OCI-M1 (cell line): Measurements from ENCODE around the gene MIEF1.

Experiments used
- DNase-seq: peaks from one replicate; lab custom pipeline; 2025; lab: John Stamatoyannopoulos, UW

The MIEF1 gene

DNA sequence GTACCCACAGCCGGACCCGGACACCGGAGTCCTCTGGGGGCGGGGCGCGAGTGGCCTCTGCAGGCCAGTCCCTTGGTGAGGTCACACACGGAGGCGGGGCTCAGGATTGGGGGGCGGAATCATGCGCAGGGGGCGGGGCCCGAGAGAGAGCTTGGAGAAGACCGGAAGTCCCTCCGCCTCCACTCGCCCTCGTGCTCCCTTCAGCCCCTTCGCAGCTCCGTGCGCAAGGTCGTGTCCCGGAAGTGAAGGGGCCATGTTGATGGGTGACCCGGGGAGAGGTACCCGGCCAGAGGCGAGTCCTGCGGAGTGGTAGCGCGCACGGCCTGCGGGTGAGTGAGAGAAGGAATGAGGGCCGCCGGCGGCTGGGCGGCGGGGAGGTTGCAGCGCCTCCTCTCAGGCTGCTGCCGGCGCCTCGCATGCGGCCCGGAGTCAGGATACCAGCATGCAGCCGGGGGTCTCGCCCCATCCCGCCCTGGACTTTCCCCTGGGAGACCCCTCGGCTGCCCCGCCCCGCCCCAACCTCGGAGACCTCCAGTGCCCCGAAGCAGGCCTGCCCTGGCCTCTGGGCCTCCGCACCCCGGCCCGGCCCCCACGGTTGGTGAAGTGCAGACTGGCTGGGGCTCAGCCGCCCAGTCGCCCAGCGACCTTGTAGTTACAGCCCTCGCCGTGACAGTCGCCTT is at the start of gene MIEF1:
MIEF1 (plus strand) TSS at position 182 of the 680 bp plus-strand sequence. CDS start 9,005 bp downstream, outside the sequence.
- DNase-seq: peak; percentile 98

DNA sequence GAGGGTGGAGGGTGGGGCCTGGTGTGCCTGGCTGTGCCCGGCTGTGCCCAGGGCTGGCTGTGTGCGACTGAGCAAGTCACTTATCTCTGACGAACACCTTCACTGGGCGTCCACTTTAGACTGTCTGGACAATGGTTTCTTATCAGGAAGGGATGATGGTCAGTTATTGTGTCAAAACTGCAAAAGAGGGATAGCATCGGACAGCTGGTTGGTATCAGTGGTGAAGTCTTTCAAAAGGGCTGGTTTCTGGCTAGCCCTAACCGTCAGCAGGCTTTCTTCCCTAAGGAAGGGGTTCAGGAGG is 49.4 kb upstream of the MIEF1 start:
- peak; percentile 91 for DNase-seq

DNA sequence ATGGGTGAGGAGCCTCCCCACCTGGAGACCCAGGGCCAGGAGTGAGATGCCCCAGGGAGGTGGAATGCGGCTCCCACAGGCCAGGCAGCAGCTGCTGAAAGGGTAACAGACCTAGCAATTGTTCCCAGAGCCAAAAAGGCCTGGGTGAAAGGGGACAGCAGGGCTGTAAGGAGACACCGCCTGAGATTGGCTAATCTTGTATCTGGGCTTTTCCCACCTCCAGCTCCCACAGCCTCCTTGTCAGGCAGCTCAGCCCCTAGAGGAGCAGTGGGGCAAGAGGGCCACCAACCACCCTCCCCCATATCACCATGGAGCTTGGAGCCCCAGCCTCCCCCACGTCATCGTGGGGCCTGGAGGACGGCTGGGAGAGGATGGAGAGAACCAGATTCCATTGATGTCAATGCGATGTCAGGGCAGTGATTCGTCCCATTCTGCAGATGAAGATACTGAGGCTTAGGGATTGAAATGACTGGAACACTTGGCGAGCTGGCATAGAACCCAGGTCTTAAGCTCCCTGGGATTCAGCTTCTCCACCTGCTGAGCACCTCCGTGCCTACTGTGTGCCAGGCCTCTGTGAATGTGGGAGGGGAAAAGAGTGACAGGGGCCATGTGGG is 48.2 kb upstream of the MIEF1 start:
- DNase-seq: peak; percentile 75

DNA sequence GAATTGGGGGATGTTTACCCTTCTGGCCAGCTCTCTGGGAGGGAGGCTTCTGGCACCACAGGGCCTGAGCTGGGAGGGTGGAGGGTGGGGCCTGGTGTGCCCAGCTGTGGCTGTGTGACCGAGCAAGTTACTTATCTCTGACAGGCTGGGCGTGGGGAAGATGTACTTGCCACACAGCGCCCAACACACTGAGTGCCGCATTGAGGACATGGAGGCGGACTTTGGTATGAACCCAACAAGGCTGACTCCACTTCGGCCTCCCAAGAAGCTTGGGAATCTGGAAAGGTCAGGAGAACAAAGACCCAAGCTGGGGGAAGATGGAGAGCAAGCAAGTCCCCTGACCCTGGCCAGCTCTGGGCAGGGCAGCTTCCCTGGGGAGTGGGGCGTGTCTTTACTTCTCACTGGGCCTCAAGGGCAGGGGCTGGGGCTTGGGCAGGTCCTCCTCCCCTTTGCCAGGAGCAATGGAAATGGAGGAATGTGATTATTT is 47.7 kb upstream of the MIEF1 start:
- DNase-seq: peak; percentile 64

DNA sequence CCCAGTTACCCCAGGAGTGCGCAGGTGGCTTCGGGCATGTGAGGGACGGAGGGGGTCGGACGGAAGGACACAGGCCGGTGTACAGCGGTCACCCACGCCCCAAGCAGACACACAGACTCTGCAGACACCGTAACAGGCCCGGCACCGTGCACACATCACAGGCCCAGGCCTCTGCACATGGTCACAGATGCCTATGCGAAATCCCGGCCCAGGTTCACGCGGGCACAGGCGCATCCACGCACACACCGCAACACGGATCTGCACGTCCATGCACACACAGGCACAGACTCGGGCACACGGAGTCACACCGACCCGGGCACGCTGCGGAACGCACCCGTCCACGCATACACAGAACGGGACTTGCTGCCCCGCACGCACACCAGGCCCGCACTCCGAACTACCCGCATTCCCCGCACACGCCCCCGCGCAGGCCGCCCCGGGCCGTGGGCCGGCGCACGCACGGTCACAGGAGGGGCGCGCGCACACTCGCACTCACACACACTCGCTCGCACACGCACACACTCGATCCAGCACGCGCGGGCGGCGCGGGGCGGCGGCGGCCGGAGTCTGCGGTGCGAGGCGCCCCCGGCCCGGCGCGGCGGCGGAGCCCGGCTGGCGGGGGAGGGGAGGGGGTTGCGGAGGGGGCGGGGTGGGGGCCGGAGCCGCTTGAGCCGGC is 45.4 kb upstream of the MIEF1 start, which contains the start of gene MGAT3:
MGAT3 (plus strand) TSS at position 491 of the 676 bp plus-strand sequence. CDS start 30,336 bp downstream, outside the sequence.
- no peak for DNase-seq

DNA sequence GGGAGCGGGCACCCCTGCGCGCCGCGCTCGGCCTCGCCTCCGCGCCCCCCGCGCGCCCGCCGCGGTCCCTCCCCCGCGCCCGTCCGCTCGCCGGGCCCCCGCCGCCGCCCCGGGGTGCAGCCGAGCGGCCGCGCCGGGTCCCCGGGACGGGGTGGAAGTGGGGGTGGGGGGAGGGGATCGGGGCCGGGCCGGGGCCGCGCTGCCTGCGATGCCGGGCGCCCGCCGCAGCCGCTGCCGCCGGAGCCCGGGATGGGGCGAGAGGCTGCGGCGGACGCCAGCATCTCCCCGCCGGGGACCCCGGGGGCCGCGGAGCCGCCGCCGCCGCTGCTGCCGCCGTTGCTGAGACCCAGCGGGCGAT is 44.9 kb upstream of the MIEF1 start:
- DNase-seq: no peak

DNA sequence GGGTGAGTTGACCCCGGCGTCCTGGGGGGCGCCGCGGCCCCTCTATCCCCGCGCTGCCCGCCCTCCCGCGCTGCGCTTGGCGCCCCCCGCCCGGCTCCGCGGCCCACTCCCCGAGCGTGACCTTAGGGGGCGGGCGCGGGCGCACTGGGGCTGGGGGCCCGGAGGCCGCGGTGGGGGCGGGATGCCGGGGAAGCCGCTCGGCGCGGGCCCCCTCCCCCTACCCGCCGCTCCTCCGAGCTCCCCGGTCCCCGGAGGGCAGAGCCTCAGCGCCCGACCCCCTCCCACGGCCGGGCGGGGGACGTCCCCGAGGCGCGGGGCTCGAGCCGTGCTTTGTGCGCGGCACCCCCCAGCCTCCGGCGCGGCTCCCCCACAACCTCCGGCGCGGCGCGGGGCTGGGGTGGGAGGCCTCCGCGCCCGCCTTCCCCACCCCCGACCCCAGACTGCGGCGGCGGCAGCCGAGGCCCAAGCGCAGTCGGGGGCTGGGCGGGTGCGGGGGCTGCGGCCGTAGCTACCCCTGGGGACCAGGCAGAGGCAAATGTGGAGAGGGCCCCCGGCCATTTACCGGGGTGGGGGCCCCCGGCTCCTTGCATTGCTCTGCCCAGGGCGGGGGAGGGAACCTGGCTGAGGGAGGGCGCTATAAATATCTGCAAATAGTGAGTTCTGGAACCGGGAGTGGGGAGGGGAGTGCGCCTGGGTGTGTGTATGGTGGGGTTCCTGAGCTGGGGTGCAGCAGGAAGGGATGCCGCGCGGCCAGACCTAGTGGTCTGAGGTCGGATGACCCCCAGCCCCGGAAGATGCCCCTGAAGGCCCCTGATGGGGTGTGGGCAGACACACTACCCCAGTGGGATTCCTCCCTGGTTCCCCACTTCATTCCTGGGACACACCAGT is 44.3 kb upstream of the MIEF1 start:
- DNase-seq: peak; percentile 41

DNA sequence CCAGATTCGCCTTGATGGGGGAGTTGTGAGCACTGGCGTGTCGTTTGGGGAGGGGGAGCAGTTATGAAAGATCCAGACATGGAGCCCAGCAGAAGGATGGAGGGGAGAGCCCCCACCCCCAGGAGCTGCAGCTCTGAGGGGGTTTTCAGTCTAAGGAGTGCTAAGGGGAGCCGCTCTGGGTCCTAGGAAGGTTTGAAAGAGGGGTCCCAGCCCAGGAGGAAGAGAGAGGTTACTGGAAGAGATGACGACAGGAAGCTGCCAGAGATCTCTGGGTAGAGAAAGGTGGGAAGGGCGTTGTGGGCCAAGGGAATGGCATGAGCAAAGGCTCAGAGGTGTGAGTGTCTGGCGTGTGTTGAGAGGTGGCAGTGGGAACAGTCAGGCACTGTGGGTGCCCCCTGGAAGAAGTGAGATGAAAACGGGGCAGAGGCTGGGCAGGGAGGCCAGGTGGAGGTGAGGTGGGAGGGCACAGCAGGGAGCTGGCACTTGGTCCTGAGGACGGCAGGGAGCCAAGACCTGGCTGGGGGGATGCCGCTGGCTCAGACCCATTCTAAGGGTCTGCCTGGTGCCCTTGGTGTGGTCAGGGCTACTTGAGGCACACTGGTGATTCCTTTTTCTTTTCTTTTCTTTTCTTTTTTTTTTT is 43.5 kb upstream of the MIEF1 start:
- DNase-seq: no peak

DNA sequence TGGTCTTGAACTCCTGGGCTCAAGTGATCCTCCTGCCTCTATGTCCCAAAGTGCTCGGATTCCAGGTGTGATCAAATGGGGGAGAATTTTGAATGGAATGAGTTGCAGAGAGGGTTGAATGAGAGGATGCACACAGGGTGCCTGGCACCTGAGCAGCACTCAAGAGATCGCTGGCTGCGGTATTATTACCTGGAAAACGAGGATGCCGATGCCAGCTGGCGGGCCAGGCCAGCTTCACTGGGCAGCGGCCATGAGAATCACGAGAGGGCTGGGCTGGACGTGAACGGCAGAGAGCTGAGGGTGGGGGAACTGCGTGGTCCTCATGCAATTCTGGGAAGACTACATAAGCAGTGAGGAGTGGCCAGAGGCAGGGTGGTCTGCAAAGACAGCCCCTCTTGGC is 42.4 kb upstream of the MIEF1 start:
- no peak for DNase-seq

DNA sequence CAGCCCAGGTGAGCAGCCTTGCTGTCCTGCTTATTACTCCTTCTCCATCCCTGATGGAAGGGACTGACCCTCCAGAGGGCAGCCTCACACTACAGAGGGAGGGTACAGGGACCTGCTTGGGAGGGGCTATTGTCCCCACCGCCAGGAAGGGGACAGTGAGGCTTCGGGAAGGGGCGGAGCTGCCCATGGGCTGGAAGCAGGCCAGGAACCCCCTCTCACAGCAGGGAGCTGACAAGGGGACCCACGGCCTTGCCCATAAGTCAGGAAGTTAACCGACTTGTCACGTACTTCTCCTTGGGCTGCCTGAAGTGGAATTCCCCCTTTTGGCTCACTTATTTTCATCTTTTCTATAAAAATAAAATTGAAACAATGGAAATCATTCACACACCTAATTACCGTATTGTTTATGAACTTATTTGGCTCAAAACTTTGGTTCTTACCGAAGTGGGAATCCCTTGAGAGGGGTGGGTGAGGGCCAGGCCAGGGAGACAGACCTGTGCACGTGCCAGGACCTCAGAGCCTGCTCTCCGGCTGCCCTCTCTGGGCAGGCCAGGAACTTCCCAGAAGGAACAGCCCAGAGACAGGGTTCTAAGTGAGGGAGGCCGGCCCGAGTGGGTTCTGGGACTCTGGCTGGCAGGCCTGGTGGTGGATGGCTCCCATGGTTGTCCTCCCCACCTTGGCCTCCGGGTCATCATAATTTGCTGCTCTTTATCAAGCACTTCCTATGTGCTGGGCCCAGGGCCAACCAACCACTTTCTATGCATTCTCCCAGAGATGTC is 39.5 kb upstream of the MIEF1 start:
- peak; percentile 57 for DNase-seq

DNA sequence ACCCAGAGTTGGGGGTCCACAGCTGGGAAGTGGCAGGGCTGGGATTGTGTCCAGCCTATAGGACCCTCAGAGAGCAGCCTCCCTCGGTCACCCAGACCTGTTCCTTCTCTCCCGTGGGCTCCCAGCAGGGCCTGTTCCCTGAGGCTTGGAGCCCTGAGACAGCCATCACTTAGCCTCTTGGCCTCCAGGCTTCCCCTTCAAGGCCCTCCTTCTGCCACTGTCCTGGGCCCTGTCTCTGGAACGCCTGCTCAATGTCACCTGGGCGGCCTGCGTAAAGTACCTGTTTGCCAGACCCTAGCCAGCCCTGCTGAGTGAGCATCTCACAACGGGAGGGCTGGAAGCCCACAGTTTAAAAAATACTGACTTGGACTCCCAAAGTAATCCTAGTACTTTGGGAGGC is 38.8 kb upstream of the MIEF1 start:
- no peak for DNase-seq

DNA sequence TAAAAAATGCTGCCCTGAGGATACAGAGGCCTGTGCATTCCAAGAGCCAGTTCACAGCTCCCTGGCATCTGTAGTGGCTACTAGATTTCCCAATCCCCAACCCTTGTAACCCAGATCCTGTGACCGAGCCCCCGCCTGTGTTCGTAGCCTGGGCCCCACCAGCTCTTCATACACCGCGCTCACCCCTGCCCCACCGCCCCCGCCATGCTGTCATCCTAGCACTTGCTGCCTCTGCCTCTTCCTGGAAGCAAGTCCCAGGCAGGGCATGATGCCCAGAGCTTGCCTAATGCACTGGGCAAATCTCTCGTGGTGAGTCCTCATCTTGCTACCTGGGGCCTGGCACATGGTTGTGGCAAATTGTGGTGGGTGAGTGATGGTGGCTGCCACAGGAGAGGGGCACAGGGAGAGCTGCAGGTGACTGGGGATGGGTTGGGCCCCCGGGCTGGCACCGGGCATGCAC is 38.1 kb upstream of the MIEF1 start:
- DNase-seq: no peak

DNA sequence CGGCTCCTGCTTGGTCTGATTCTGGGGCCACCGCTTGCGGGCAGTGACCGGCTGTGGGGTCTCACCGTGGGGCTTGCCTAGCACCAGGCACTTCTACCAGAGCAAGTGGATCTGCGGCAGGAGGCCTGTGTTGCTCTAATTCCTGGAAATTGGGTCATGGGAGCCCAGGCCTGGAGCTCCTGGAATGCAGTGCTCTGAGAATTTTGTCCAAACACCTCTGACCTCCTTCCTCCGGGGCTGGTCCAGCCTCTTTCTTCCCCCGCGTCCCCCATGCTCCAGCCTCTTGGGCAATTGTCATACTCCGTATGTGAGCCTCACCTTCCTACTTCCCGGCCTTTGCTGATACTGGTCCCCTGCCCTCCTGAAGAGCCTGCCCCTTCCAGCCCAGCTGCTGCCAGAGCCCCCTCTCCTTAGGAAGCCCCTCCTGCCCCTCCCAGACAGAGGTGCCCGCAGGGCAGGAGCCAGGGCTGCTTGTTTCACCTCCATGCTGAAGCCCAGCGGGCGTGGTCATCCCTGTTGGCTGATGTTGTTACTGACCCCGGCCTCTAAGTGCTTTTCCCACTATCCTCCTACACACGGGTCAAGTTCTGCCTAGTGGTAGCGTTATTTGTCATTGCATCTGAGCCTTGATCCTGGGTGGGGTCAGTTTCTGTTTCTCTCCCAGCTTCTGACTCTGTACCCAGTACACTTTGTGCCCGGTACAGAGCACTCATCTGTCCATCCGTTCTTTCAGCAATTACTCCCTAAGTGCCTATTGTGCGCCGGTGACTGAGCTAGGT is 35.7 kb upstream of the MIEF1 start:
- DNase-seq: peak; percentile 17

DNA sequence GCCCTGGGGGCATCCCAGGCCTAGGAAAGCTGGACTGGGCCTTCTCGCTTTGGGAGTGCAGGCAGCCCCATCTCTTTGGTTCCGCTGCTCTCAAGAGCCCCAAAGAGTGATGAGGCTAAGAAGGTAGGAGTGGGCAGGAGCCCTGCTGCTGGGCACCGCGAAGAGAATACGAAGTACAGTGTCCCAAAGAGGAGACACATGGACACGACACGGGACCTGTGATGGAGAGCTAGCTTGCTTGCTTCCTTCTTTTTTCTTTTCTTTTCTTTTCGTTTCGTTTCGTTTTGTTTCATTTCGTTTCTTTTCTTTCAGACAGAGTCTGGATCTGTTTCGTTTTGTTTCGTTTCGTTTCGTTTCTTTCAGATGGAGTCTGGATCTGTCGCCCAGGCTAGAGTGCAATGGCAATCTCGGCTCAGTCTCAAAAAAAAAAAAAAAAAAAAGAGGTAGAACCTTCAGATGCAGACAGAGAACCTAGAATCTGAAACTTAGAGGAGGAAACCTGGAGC is 34.6 kb upstream of the MIEF1 start:
- DNase-seq: no peak

DNA sequence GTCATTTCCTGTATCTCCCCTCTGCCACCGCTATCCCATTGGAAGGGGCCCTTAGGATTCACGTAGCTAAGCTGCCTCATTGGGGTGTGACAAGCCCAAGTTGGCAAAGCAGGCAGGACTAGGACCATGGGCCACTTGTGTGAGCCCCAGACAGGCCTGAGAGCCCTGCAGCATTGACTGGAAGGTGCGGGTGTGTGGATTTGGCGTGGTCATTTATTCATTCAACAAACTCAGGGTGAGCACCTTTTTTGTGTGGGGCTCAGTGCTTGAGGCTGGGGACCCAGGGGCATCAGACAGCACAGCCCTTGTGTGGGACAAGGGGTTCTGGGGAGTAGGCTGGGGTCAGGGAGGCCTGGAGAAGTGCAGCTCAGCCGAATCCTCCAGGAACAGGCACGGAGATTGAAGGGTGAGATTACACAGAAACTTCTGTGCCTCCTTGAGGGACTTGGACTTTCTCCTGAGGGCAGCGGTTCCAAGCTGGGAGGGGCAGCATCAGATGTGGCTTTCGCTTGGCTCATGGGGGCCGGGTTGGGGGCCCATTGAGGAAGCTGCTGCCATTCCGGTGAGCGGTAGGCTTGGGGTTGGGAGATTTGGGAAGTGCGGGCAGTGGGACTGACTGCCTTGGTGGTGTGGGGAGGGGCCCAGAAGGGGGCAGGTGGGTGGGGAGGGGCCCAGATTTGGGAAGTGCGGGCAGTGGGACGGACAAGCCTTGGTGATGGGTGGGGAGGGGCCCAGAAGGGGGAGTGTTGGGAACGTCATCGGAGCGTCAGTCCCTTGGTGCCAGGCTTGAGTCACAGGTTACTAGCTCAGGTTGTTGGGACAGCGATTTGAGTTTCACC is 33.4 kb upstream of the MIEF1 start:
- DNase-seq: no peak

DNA sequence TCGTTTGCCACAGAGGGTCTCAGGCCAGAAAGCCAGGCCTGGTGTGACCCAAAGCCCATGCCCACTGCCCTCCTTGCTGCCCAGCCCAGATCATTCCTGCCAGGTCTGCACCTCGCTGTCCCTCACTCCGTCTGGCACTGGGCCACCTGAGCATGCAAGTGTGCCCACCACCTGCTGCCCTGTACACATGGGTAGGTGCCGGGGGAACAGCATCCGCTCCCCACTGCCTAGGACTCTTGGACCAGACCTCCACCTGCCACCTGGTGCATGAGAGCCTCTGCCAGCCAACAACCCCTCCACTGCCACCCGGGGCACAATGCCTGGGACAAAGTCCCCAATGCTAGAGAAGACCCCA is 32.8 kb upstream of the MIEF1 start:
- no peak for DNase-seq

DNA sequence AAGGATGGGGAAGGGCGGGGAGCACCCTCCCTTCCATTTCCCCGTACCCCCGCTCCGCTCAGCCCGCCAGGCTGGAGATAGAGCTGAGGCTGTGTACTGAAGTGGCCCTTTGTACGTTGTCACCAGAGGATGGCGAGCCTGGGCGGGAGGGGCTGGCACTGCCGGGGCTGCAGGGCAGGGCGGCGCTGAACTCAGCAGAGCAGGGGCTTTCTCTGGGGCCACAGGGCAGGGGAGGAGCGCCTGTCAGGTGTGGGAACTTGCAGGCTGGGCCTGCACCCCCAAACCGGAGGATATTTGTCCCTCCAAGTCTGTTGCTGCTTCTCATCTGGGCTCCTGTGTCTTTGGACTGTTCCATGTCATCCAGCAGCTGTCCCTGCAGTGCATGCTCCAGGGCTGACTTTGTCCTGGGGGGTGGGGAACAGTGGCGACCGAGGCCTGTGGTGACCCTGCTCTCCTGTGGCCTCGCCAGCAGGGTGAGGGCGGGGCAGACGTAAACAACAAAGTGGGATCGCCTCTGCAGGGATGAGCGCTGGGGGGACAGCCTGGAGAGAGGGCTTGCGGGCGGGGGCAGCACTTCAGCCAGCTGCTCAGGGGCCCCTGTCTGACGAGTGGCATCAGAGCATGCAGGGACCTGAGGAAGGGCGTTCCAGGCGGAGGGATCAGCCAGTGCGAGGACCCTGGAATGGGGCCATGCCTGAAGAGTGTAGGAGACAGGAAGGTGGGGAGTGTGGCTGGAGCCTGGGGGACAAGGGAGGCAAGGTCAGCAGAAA is 32.2 kb upstream of the MIEF1 start:
- DNase-seq: no peak
